T-helper 1 cell treated with Interleukin-12 subunit alpha and Interleukin-12 subunit beta and Interleukin-4 antibody, amounts not matched to agents 30 ng/mL and 1 ng/mL, for 36 hours (primary cell): ENCODE data around the gene BICC1. TPM values are rescaled to one million over a fixed set of nuclear protein-coding genes. Genes with fewer than 3 reads are reported as not detected.

Experiments used
- intact Hi-C: fragments of 100-400 bp; cut with micrococcal nuclease; formaldehyde crosslinking; loops from one replicate; pipeline ENCODE4 v1.15.1; 2024
- total RNA-seq: library from RNA; stranded (reverse); gene quantifications from 2 replicates; pipeline ENCODE4 v1.2.3, GENCODE V29; 2022

BICC1 gene
- total RNA-seq, 1 donor from 2014 or later: not detected

- intact Hi-C loops: no loop called here
Measured at GRCh38 chr10:58514111-58514770, 1.6 kb downstream of the BICC1 start.

- intact Hi-C loops: no loop called here
Measured at GRCh38 chr10:58515291-58515941, 2.7 kb downstream of the BICC1 start.

- intact Hi-C loops: no loop called here
Measured at GRCh38 chr10:58516119-58516518, 3.4 kb downstream of the BICC1 start.

- intact Hi-C loops: no loop called here
Measured at GRCh38 chr10:58516671-58517070, 4.0 kb downstream of the BICC1 start.

GRCh38 chr10:58517081-58517480, 4.4 kb downstream of the BICC1 start:
- intact Hi-C loops: no loop called here

GRCh38 chr10:58517491-58518355, 5.1 kb downstream of the BICC1 start:
- intact Hi-C loops: no loop called here

- intact Hi-C loops: no loop called here
Measured at GRCh38 chr10:58518775-58519174, 6.1 kb downstream of the BICC1 start.

- intact Hi-C loops: no loop called here
Measured at GRCh38 chr10:58529077-58529728, 16.5 kb downstream of the BICC1 start.

GRCh38 chr10:58531084-58531695, 18.5 kb downstream of the BICC1 start:
- intact Hi-C loops: loop anchor here (1.0 to 5.0 kb wide), 2 partner anchors 232 to 1091 kb away; no protein-coding TSS in a partner anchor

- intact Hi-C loops: no loop called here
Measured at GRCh38 chr10:58535311-58535710, 22.6 kb downstream of the BICC1 start.

GRCh38 chr10:58543141-58543540, 30.5 kb downstream of the BICC1 start:
- intact Hi-C loops: no loop called here

- intact Hi-C loops: no loop called here
Measured at GRCh38 chr10:58544135-58544534, 31.5 kb downstream of the BICC1 start.

GRCh38 chr10:58545427-58545826, 32.8 kb downstream of the BICC1 start:
- intact Hi-C loops: no loop called here

- intact Hi-C loops: no loop called here
Measured at GRCh38 chr10:58546137-58546536, 33.5 kb downstream of the BICC1 start.

- intact Hi-C loops: no loop called here
Measured at GRCh38 chr10:58546722-58547445, 34.2 kb downstream of the BICC1 start.

- intact Hi-C loops: no loop called here
Measured at GRCh38 chr10:58547963-58548362, 35.3 kb downstream of the BICC1 start.

GRCh38 chr10:58554316-58554715, 41.6 kb downstream of the BICC1 start:
- intact Hi-C loops: no loop called here

- intact Hi-C loops: no loop called here
Measured at GRCh38 chr10:58555170-58555929, 42.7 kb downstream of the BICC1 start.

GRCh38 chr10:58555930-58556311, 43.2 kb downstream of the BICC1 start:
- intact Hi-C loops: no loop called here
